ENCODE measurements around the gene TEX264. TPM values are rescaled to one million over a fixed set of nuclear protein-coding genes. Genes with fewer than 3 reads are reported as not detected.

Gene TEX264
- total and polyA plus RNA-seq, 2 of the 13 experiments (the other 11 are each of a cell fraction or from before 2014, with no cell fraction given), result 35.2 to 52.1 TPM

DNA sequence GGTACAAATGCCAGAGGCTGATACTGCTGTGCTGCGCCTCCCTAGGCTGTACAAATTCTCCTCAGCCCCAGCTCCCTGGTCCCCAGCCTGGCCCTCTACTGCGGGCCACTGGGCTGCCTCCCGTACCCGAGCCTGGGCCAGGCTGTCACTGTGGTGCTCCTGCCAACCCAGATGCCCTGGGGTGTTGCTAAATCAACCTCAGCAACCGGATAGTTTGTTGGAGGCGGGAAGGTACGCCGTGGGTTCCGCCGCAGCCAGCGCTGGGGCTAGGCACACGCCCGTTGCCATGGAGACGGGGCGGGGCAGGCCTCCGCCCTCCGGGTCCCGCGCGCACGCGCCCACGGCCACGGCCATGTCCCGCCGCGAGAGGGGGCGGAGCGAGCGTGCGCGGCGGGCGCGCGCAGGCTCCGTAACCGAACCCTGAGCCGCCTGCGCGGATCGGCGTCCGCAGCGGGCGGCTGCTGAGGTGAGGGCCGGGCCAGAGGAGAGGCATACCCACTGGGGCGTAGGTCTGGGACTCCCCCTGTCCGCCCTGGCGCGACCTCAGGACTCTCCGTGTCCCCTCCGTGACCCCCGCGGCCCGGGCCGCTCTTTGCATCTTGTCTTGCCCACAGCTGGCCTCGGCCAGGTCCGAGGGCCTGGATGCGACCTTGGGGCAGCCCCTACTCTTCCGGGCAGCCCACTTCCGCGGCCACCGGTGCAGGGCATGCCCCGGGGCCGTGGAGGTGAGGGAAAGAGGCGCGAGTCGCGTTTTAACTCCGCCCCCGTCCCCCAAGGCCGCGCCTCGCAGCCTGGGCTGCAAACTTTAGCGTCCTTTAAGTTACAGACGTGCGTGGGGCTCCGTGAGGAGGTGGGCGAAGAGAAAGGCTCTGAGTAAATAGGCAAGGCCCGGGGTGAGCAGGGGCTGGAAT lies at the start of gene TEX264 (continued):
- 0 out of 2 replicates have a peak, but pooled peaks have one; percentile 37 for TF ChIP-seq IRX3 (CRISPR knock-in tag; IDR thresholded peaks at IDR 0.05; ENCODE audit: borderline replicate concordance, low read depth)
- TF ChIP-seq JDP2 (CRISPR knock-in tag; IDR thresholded peaks at IDR 0.05; ENCODE audit: borderline replicate concordance), result no peak
- TF ChIP-seq AHDC1 (CRISPR knock-in tag; IDR thresholded peaks at IDR 0.05; ENCODE audit: borderline replicate concordance), result no peak
- no peak for TF ChIP-seq HOXA3 (CRISPR knock-in tag; IDR thresholded peaks at IDR 0.05)
- no peak for TF ChIP-seq RERE (CRISPR knock-in tag; IDR thresholded peaks at IDR 0.05; ENCODE audit: low read depth)
- no peak; the same call in 1 of the 2 replicates for TF ChIP-seq ZSCAN22 (CRISPR knock-in tag; IDR thresholded peaks at IDR 0.05)
- TF ChIP-seq PRMT3 (CRISPR knock-in tag; IDR thresholded peaks at IDR 0.05; ENCODE audit: borderline replicate concordance, low read depth), result no peak
- TF ChIP-seq, protein P1, sequence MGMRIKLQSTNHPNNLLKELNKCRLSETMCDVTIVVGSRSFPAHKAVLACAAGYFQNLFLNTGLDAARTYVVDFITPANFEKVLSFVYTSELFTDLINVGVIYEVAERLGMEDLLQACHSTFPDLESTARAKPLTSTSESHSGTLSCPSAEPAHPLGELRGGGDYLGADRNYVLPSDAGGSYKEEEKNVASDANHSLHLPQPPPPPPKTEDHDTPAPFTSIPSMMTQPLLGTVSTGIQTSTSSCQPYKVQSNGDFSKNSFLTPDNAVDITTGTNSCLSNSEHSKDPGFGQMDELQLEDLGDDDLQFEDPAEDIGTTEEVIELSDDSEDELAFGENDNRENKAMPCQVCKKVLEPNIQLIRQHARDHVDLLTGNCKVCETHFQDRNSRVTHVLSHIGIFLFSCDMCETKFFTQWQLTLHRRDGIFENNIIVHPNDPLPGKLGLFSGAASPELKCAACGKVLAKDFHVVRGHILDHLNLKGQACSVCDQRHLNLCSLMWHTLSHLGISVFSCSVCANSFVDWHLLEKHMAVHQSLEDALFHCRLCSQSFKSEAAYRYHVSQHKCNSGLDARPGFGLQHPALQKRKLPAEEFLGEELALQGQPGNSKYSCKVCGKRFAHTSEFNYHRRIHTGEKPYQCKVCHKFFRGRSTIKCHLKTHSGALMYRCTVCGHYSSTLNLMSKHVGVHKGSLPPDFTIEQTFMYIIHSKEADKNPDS (CRISPR knock-in tag; IDR thresholded peaks at IDR 0.05), result no peak; the same call in 1 of the 2 replicates
- 0 out of 2 replicates have a peak, but pooled peaks have one; percentile 29 for TF ChIP-seq ZBTB34 (CRISPR knock-in tag; IDR thresholded peaks at IDR 0.05)
- TF ChIP-seq ZNF446 (CRISPR knock-in tag; IDR thresholded peaks at IDR 0.05), result no peak; the same call in 1 of the 2 replicates
- TF ChIP-seq MAFG (CRISPR knock-in tag; IDR thresholded peaks at IDR 0.05), result no peak
